ENCODE data around the gene PCDH9.

DNA sequence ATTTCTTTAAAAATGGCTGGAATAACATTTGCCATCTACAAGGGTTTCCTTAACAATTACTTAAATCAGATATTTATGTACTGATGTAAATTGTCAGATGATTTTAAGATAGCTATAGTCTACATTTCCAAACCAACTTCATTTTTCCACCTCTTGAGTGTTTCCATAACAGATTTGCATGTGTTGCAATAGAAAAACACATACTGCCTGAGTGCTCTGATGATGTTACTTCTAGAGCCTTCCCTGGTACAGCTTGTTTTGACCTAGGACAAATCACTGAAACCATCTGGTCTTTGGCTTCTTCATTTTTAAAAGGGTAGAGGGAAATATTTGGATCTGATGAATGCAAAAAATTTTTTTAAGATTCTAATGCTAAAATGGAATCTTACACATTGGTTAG lies 245.9 kb downstream of the PCDH9 start:
- TF ChIP-seq, protein P1, sequence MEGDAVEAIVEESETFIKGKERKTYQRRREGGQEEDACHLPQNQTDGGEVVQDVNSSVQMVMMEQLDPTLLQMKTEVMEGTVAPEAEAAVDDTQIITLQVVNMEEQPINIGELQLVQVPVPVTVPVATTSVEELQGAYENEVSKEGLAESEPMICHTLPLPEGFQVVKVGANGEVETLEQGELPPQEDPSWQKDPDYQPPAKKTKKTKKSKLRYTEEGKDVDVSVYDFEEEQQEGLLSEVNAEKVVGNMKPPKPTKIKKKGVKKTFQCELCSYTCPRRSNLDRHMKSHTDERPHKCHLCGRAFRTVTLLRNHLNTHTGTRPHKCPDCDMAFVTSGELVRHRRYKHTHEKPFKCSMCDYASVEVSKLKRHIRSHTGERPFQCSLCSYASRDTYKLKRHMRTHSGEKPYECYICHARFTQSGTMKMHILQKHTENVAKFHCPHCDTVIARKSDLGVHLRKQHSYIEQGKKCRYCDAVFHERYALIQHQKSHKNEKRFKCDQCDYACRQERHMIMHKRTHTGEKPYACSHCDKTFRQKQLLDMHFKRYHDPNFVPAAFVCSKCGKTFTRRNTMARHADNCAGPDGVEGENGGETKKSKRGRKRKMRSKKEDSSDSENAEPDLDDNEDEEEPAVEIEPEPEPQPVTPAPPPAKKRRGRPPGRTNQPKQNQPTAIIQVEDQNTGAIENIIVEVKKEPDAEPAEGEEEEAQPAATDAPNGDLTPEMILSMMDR (IDR thresholded peaks at IDR 0.05; ENCODE audit: low read length), result no peak
- no peak for TF ChIP-seq EZH2 (IDR thresholded peaks at IDR 0.05; ENCODE audit: borderline replicate concordance, low read length)

All from OCI-LY1 (cell line).